GM21529 (cell line): ENCODE measurements around the gene PCP4.

ENCODE experiments used
- ATAC-seq: cut with Tn5 transposase; IDR thresholded peaks from one replicate; pipeline ENCODE4 v1.9.1; 2021; ENCODE audit not compliant: unreplicated experiment

PCP4 gene

DNA sequence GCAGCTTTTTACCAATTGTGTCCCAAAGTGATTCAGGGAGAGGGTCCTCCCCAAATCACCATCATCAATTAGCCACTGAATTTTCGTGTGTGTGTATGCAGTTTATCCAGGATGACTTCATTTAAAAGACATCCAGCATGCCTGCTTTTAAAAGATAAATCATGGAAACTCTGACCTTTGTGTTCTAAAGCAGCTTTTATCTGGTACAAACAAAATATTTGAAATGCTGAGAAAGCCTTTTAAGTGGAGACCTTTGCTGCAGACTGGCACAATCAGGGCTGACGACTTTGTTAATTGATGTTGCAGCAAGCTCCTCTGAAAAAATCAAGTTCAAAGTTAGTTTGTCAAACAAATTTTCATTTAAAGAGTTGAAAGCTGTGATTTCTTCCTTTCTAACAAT, 104.7 kb downstream of the PCP4 start:
- ATAC-seq = no peak

DNA sequence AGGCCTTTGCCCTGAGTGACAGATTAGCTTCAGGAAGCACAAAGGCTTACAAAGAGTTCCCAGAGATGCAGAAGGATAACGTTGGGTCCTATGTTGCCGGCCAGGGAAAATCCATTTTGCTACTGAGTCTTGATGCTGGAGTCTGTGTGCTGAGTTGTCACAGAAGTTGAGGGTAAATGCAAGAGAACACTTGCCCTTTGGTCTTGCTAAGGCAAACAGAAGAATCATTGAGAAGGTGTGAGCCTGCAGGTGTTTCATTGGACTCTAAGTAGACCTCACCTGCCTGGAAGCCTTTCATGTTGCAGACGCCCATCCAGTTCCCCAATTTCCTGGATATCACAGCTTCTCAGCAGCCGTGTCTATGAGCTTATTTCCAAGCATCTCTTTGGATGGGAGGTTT, 105.2 kb downstream of the PCP4 start:
- ATAC-seq = no peak

DNA sequence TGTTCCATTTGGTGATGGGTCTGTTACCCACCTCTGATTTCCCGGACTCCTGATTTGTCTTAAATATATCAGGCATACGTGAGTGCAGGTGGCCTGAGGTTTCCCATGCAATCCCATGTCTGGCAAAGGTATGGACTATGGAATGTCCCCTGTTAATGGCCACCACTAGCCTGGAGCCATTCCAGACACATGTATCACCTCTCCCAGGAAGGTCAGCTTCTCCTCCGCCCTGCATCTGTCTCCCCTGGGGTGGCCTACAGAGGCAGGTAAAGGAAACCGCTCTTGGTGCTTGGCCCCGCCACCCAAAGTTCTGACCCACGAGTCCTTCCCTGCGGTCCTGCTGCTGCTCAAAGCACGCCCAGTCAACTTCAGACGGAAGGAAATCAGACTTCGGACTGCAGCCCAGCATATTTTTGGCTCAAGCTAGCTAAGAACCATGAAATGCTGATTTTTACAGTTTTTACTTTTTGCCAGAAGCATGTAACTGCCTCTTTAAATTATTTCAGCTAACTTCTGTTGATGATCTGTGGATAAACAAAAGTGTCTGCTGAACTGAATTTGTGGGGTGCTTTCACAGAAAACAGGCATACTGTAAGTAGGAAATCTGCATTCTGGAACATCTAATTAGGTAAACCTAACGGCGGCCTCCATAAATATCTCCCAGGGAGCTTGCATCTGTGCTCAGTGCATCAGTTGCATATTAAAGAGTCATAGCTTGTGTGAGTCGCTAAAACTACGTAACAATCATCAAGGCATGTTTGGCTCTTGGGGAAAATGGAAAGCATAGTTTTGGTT, 105.9 kb downstream of the PCP4 start:
- no peak for ATAC-seq

DNA sequence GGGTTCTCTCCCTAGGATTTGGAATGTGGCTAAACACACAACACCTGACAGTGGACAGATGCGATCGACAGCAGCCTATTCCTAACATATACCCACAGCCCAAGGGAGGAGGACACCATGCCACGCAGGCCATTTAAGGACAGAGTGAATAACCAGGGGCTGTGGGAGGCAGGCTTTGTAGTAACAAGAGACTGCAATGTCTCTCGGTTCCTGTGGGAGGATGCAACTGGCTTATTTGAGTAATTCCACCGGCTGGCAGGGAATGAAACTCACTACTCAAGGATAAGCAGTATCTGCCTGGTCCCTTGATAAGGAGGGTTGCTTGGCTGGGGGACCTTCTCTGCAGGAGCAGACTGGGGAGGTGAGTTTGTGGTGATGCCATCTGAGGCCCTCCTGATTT, 109.6 kb downstream of the PCP4 start:
- ATAC-seq = no peak
